GM12878 (cell line): ENCODE data around the gene GPR153. TPM values are rescaled to one million over a fixed set of nuclear protein-coding genes. Genes with fewer than 3 reads are reported as not detected.

Experiments
- ASH2L ChIP-seq: fragments of 300-600, 200-600 bp; sonication (generic); IDR thresholded peaks from 2 replicates; pipeline ENCODE4 v1.6.1; 2017; ENCODE audit warnings: low read depth, mild to moderate bottlenecking, borderline replicate concordance
- ATF7 ChIP-seq: fragments of 450-650 bp; IDR thresholded peaks from 2 replicates; pipeline ENCODE4 v1.6.1; 2016; ENCODE audit warnings: low read depth, mild to moderate bottlenecking
- CBFB ChIP-seq: IDR thresholded peaks from 2 replicates; pipeline ENCODE4 v1.6.1; 2016; ENCODE audit warnings: antibody characterized with exemption, low read depth
- CHD2 ChIP-seq: IDR thresholded peaks from 2 replicates; pipeline ENCODE4 v1.6.1; 2011; ENCODE audit warnings: low read depth, low read length, improper control_type of control experiment, borderline replicate concordance
- CHD4 ChIP-seq: fragments of 200-600 bp; sonication (generic); IDR thresholded peaks from 2 replicates; pipeline ENCODE4 v1.6.1; 2016; ENCODE audit warnings: mild to moderate bottlenecking
- E2F4 ChIP-seq: IDR thresholded peaks from 2 replicates; pipeline ENCODE4 v1.6.1; 2012; ENCODE audit warnings: low read depth, low read length, improper control_type of control experiment
- E4F1 ChIP-seq: fragments of 450-650 bp; IDR thresholded peaks from 2 replicates; pipeline ENCODE4 v1.6.1; 2018; ENCODE audit warnings: borderline replicate concordance, mild to moderate bottlenecking; ENCODE audit not compliant: partially characterized antibody
- ELK1 ChIP-seq: IDR thresholded peaks from 2 replicates; pipeline ENCODE4 v1.6.1; 2012; ENCODE audit warnings: low read depth, low read length, improper control_type of control experiment
- FOXK2 ChIP-seq: fragments of 450-650 bp; IDR thresholded peaks from 2 replicates; pipeline ENCODE4 v1.6.1; 2017; ENCODE audit warnings: mild to moderate bottlenecking, moderate library complexity
- HDAC2 ChIP-seq: fragments of 200-600 bp; sonication (generic); IDR thresholded peaks from 2 replicates; pipeline ENCODE4 v1.6.1; 2017
- HDGF ChIP-seq: fragments of 450-650 bp; IDR thresholded peaks from 2 replicates; pipeline ENCODE4 v1.6.1; 2016; ENCODE audit warnings: antibody characterized with exemption
- MEF2A ChIP-seq: IDR thresholded peaks from 2 replicates; pipeline ENCODE4 v1.6.1; 2011; ENCODE audit warnings: low read depth, mild to moderate bottlenecking, low read length, moderate library complexity; ENCODE audit not compliant: insufficient read depth
- MXI1 ChIP-seq: fragments of 150-350 bp; IDR thresholded peaks from 2 replicates; pipeline ENCODE4 v1.6.1; 2011; ENCODE audit warnings: low read depth, mild to moderate bottlenecking, inconsistent platforms, low read length, improper control_type of control experiment
- NR2C2 ChIP-seq: IDR thresholded peaks from 2 replicates; pipeline ENCODE4 v1.6.1; 2011; ENCODE audit warnings: borderline replicate concordance, low read depth; ENCODE audit not compliant: control insufficient read depth, insufficient read length
- NR2F1 ChIP-seq: fragments of 450-650 bp; conservative IDR thresholded peaks from 2 replicates; pipeline ENCODE4 v1.6.1; 2017; ENCODE audit warnings: mild to moderate bottlenecking
- POLR2AphosphoS2 ChIP-seq: IDR thresholded peaks from 2 replicates; pipeline ENCODE4 v1.6.1; 2011; ENCODE audit warnings: low read depth, mild to moderate bottlenecking, low read length, improper control_type of control experiment, moderate library complexity
- POU2F2 ChIP-seq: IDR thresholded peaks from 3 replicates; pipeline ENCODE4 v1.6.1; 2011; ENCODE audit warnings: low read depth, mild to moderate bottlenecking, low read length, borderline replicate concordance
- RAD51 ChIP-seq: fragments of 450-650 bp; IDR thresholded peaks from 2 replicates; pipeline ENCODE4 v1.6.1; 2016; ENCODE audit warnings: moderate library complexity, mild to moderate bottlenecking, inconsistent platforms
- RB1 ChIP-seq: fragments of 450-650 bp; formaldehyde crosslinking; IDR thresholded peaks from 2 replicates; pipeline ENCODE4 v1.6.1; 2017; ENCODE audit warnings: mild to moderate bottlenecking, borderline replicate concordance
- RBBP5 ChIP-seq: fragments of 200-600 bp; sonication (generic); conservative IDR thresholded peaks from 2 replicates; pipeline ENCODE4 v1.6.1; 2016
- RFX5 ChIP-seq: IDR thresholded peaks from 2 replicates; pipeline ENCODE4 v1.6.1; 2011; ENCODE audit warnings: low read depth, low read length, improper control_type of control experiment
- SIX5 ChIP-seq: IDR thresholded peaks from 2 replicates; pipeline ENCODE4 v1.6.1; 2011; ENCODE audit warnings: mild to moderate bottlenecking, low read depth, low read length, moderate library complexity; ENCODE audit not compliant: severe bottlenecking
- ZBTB4 ChIP-seq: fragments of 450-650 bp; formaldehyde crosslinking; IDR thresholded peaks from 2 replicates; pipeline ENCODE4 v1.4.0; 2022; ENCODE audit warnings: mild to moderate bottlenecking, moderate library complexity
- polyA plus RNA-seq, 11 experiments: library from polyadenylated mRNA; depleted of rRNA in 4 of 11; unstranded in 6 of 11; stranded (reverse) in 5 of 11; fragments of >200 nt; fragmentation: Nextera tagmentation in 4 of 11; fragmentation: Illumina TruSeq in 1 of 11; extraction: Ambion mirVana in 4 of 11; extraction: Trizol in 1 of 11; gene quantifications; 1 replicate in 1 of 11; 2 replicates in 10 of 11; pipeline versions ENCODE4 v1.2.1 to v1.2.3, GENCODE V29; 2011 to 2016; ENCODE audit warnings: inconsistent platforms in 2 of 11, missing spikeins in 2 of 11, low read depth in 1 of 11
- total RNA-seq, 4 experiments: library from RNA; depleted of rRNA in 3 of 4; stranded (reverse); fragments of >200 nt in 3 of 4; fragmentation: Illumina TruSeq in 1 of 4; extraction: Trizol in 1 of 4; gene quantifications; 2 replicates each; pipeline versions ENCODE4 v1.2.1 to v1.2.3, GENCODE V29; 2013 to 2021

The GPR153 gene
- total and polyA plus RNA-seq, 10 of the 15 experiments (the other 5 are each of a cell fraction or from before 2014, with no cell fraction given) = 0.04 to 2.2 (median 0.54) TPM

GRCh38 chr1:6199298-6200187, 61.4 kb downstream of the GPR153 start, which contains the start of gene RPL22 (continued):
- no peak; the same call in 1 of the 2 replicates for TF ChIP-seq ELK1
- no peak for TF ChIP-seq HDAC2
- TF ChIP-seq RB1 = peak; percentile 58; the same call in 1 of the 2 replicates
- TF ChIP-seq HDGF = peak; percentile 71; the same call in 1 of the 2 replicates
- peak; percentile 90 for TF ChIP-seq NR2C2
- TF ChIP-seq FOXK2 = peak; percentile 97
- peak; percentile 83 for TF ChIP-seq CBFB
- no peak for TF ChIP-seq ZBTB4 (CRISPR knock-in tag)
- peak; percentile 82 for TF ChIP-seq RAD51
- 0 out of 2 replicates have a peak, but pooled peaks have one; percentile 37 for TF ChIP-seq MEF2A
- peak; percentile 59 for TF ChIP-seq SIX5
- TF ChIP-seq POLR2AphosphoS2 = peak; percentile 89
- TF ChIP-seq E4F1 = peak; percentile 80
- TF ChIP-seq E2F4 = 0 out of 2 replicates have a peak, but pooled peaks have one; percentile 12
- TF ChIP-seq ASH2L = peak; percentile 25; the same call in 1 of the 2 replicates
- peak; percentile 99 for TF ChIP-seq MXI1
- peak; percentile 99 for TF ChIP-seq ATF7
- TF ChIP-seq CHD4 = no peak
- TF ChIP-seq RBBP5 = no peak
- TF ChIP-seq POU2F2 = peak; percentile 97
- TF ChIP-seq RFX5 = peak; percentile 47; the same call in 1 of the 2 replicates
- peak; percentile 6; the same call in 1 of the 2 replicates for TF ChIP-seq NR2F1
- peak; percentile 89 for TF ChIP-seq CHD2
